ENCODE results near the gene RTL1.

- no peak for TF ChIP-seq JUNB (CRISPR knock-in tag; IDR thresholded peaks at IDR 0.05; ENCODE audit: borderline replicate concordance)
- no peak for TF ChIP-seq XRCC5 (optimal IDR thresholded peaks at IDR 0.05; ENCODE audit: low read length)
- no peak for TF ChIP-seq HCFC1 (IDR thresholded peaks at IDR 0.05; ENCODE audit: low read depth, low read length)
- no peak for TF ChIP-seq EP300 (IDR thresholded peaks at IDR 0.05; ENCODE audit: low read depth in 2 of 2, low read length in 2 of 2)
- TF ChIP-seq EP300 (CRISPR knock-in tag; IDR thresholded peaks at IDR 0.05; ENCODE audit: borderline replicate concordance) = no peak
- no peak for TF ChIP-seq HOXA5 (CRISPR knock-in tag; IDR thresholded peaks at IDR 0.05)
- TF ChIP-seq PATZ1 (CRISPR knock-in tag; IDR thresholded peaks at IDR 0.05) = no peak
These were observed 13.9 kb downstream of the RTL1 start for GRCh38 chr14:100889641-100890040.
